ENCODE measurements around the gene FBRSL1.
A peak's percentile ranks its signal among the peaks of the same experiment; 100 is the strongest.
"Not testable (repeated sequence)": the region's sequence is repeated elsewhere in the genome, so short reads cannot be mapped to it uniquely, and the experiment has no call there.

FBRSL1 gene

DNA sequence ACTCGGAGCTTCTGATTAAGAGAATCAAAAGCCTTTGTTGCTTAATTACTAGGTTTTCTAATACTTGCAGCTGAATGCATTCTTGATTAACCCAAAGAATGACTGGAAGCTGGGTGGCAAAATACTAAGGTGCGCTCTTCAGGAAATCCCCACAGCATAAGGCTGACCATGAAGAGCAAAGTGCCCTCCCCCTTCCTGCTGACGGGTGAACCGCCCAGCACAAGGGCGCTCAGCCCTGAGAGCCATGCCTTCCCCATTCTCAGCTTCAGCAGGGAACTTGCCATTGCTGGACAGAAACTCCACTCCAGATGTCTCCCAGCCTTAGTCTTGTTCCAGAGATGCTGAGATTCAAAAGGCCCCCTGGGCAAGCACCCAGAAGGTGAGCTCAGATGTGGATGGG is 27.2 kb upstream of the FBRSL1 start:
- H3K4me2 ChIP-seq = peak overlapping the region in 9 of 11 experiments; percentile 12 to 44 (median 35); a peak in 15 of 22 replicates
- TF ChIP-seq Cebpa-rat (IDR thresholded peaks at IDR 0.05) = no peak

GRCh38 chr12:132463284-132463924 is 26.5 kb upstream of the FBRSL1 start:
- Histone ChIP-seq H3K4me1 (peaks cover 40 to 61% (median 45%) of the 10 kb centered on the region in 10 experiments), H3K4me2 (peak overlapping the region in 9 of 11 experiments; percentile 12 to 44 (median 35); a peak in 13 of 22 replicates), H3K9me3 (replicated peaks in 1 of 11) (peaks cover 0 to 18% (median 5%) of the 10 kb centered on the region in 11 experiments; a peak in 10 of 22 replicates), H4K20me1 (peaks cover 0 to 20% (median 0%) of the 10 kb centered on the region in 11 experiments; a peak in 8 of 22 replicates)
- not testable (repeated sequence) for H3K27me3 ChIP-seq, H3K27ac ChIP-seq, H3K9ac ChIP-seq, H3K4me3 ChIP-seq, H3K36me3 ChIP-seq

More for the DNA sequence above, 27.2 kb upstream of the FBRSL1 start:
- Histone ChIP-seq H4K20me1 (peaks cover 0 to 20% (median 0%) of the 10 kb centered on the region in 11 experiments; a peak in 8 of 22 replicates), H3K9me3 (replicated peaks in 1 of 11) (peaks cover 0 to 18% (median 5%) of the 10 kb centered on the region in 11 experiments; a peak in 10 of 22 replicates), H3K36me3 (no peaks in the 10 kb centered on the region), H3K27me3 (no peaks in the 10 kb centered on the region), H3K4me1 (peaks cover 34 to 54% (median 39%) of the 10 kb centered on the region in 10 experiments), H3K9ac (no peak overlapping the region), H3K27ac (no peak overlapping the region), H3K4me3 (no peak overlapping the region)

- H3K36me3 ChIP-seq, H3K27ac ChIP-seq, H3K4me3 ChIP-seq, H3K9ac ChIP-seq, H3K27me3 ChIP-seq: not testable (repeated sequence)
- Histone ChIP-seq H3K4me2 (peak overlapping the region in 6 of 11 experiments; percentile 79 to 96 (median 93); a peak in 8 of 22 replicates), H3K9me3 (replicated peaks in 1 of 11) (peaks cover 0 to 18% (median 5%) of the 10 kb centered on the region in 11 experiments; a peak in 10 of 22 replicates), H3K4me1 (peaks cover 49 to 70% (median 54%) of the 10 kb centered on the region in 10 experiments), H4K20me1 (peaks cover 0 to 20% (median 0%) of the 10 kb centered on the region in 11 experiments; a peak in 8 of 22 replicates)
Measured at GRCh38 chr12:132464304-132464703, 25.6 kb upstream of the FBRSL1 start.

DNA sequence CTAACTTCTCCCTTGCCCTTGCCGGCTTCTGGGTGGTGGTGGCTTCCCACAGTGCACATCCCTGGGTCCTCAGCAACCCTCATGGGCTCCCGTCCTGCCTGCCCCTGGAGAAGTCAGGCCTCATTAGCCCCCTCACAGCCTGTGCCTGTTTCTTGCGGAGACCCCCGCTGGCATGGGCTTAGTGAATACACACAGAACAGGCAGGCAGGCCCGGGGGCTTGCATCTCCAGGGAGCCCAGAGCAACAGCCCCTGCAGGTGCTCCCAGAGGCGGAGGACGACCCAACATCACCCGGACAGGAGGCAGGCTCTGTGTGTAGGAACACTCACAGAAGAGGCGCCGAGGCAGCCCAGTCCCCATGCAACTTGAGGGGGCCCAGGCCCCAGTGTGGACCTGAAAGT is 25.1 kb upstream of the FBRSL1 start:
- no peak for TF ChIP-seq Cebpa-rat (IDR thresholded peaks at IDR 0.05)
- H3K36me3 ChIP-seq = no peaks in the 10 kb centered on the region
- peaks cover 0 to 20% (median 0%) of the 10 kb centered on the region in 11 experiments; a peak in 8 of 22 replicates for H4K20me1 ChIP-seq
- peaks cover 54 to 71% (median 60%) of the 10 kb centered on the region in 10 experiments for H3K4me1 ChIP-seq
- H3K27ac ChIP-seq = no peak overlapping the region; a peak in 1 of 22 replicates
- H3K9me3 ChIP-seq (replicated peaks in 1 of 11) = peaks cover 0 to 18% (median 5%) of the 10 kb centered on the region in 11 experiments; a peak in 10 of 22 replicates
- H3K4me3 ChIP-seq = no peak overlapping the region; a peak in 1 of 20 replicates
- peak overlapping the region in 10 of 11 experiments; percentile 50 to 97 (median 93); a peak in 19 of 22 replicates for H3K4me2 ChIP-seq
- H3K9ac ChIP-seq = no peak overlapping the region; a peak in 1 of 22 replicates
- H3K27me3 ChIP-seq = no peaks in the 10 kb centered on the region

DNA sequence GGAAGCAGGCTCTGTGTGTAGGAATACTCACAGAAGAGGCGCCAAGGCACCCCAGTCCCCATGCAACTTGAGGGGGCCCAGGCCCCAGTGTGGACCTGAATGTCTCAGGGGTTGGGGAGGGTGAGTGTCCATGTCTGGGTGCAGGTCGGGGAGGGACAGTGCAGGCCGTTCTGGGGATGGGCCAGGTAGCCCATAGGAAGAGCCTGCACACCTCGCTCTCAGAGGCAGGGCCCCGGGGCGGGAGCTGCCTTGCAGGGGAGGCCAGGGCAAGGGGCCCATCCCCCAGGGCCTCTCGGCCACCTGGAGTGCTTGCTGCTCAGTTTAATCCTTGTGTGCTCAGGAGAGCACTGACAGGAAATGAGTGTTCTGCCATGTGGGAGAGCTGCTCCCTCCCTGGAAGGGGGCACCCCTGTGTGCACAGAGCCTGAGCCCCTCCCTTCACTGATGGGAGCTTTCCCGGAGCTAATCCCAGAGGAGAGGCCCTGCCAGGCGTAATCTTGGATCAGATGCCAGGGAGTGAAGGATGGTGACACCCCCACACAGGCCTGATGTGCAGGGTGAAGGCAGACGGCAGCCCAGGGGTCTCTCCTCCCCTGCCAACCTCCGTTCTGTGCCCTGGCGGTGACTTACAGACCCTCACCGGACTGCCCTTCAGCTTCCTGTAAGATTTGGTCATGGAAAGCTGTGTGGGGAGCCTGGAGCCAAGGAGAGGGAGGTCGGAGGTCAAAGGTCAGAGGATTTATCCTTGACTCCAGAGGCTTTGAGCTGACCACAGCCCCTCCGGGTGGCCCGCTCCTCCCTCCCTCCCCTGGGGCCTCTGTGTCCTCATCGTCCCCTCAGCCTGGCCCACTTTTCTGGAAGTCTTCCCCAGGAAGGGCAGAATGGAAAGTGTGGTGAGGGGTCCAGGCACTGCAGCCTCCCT is 24.4 kb upstream of the FBRSL1 start:
- no peak overlapping the region; a peak in 2 of 20 replicates for H3K4me3 ChIP-seq
- no peaks in the 10 kb centered on the region for H3K36me3 ChIP-seq
- peak overlapping the region in 6 of 11 experiments; percentile 8 to 56 (median 32); a peak in 10 of 22 replicates for H3K9ac ChIP-seq
- H3K27ac ChIP-seq = peak overlapping the region in 4 of 11 experiments; percentile 35 to 51 (median 46); a peak in 7 of 22 replicates
- H3K9me3 ChIP-seq (replicated peaks in 1 of 11) = peaks cover 0 to 18% (median 2%) of the 10 kb centered on the region in 11 experiments; a peak in 10 of 22 replicates
- no peaks in the 10 kb centered on the region for H3K27me3 ChIP-seq
- peaks cover 57 to 75% (median 63%) of the 10 kb centered on the region in 10 experiments for H3K4me1 ChIP-seq
- peak overlapping the region; percentile 36 to 97 (median 92) for H3K4me2 ChIP-seq
- H4K20me1 ChIP-seq = peaks cover 0 to 20% (median 0%) of the 10 kb centered on the region in 11 experiments; a peak in 8 of 22 replicates
- no peak for TF ChIP-seq Cebpa-rat (IDR thresholded peaks at IDR 0.05)

- Histone ChIP-seq H3K27me3 (no peaks in the 10 kb centered on the region), H3K9ac (peak overlapping the region in 4 of 11 experiments; percentile 30 to 56 (median 40); a peak in 4 of 22 replicates), H3K4me3 (no peak overlapping the region), H3K9me3 (replicated peaks in 1 of 11) (peaks cover 0 to 18% (median 0%) of the 10 kb centered on the region in 11 experiments; a peak in 10 of 22 replicates), H3K27ac (peak overlapping the region in 3 of 11 experiments; percentile 42 to 51 (median 49); a peak in 5 of 22 replicates), H3K4me2 (peak overlapping the region; percentile 36 to 97 (median 92)), H3K4me1 (peaks cover 64 to 79% (median 71%) of the 10 kb centered on the region in 10 experiments), H4K20me1 (peaks cover 0 to 20% (median 0%) of the 10 kb centered on the region in 11 experiments; a peak in 8 of 22 replicates), H3K36me3 (no peaks in the 10 kb centered on the region)
- TF ChIP-seq Cebpa-rat (IDR thresholded peaks at IDR 0.05) = no peak
Measured at GRCh38 chr12:132466241-132467201, 23.4 kb upstream of the FBRSL1 start.

GRCh38 chr12:132467511-132467910 is 22.4 kb upstream of the FBRSL1 start:
- no peaks in the 10 kb centered on the region for H3K36me3 ChIP-seq
- H3K4me2 ChIP-seq = peak overlapping the region; percentile 57 to 97 (median 92)
- no peaks in the 10 kb centered on the region for H3K27me3 ChIP-seq
- H3K9ac ChIP-seq = no peak overlapping the region
- H3K9me3 ChIP-seq (replicated peaks in 1 of 11) = peaks cover 0 to 12% (median 0%) of the 10 kb centered on the region in 11 experiments; a peak in 10 of 22 replicates
- peaks cover 0 to 20% (median 0%) of the 10 kb centered on the region in 11 experiments; a peak in 8 of 22 replicates for H4K20me1 ChIP-seq
- H3K4me1 ChIP-seq = peaks cover 71 to 84% (median 80%) of the 10 kb centered on the region in 10 experiments
- H3K27ac ChIP-seq = peak overlapping the region in 6 of 11 experiments; percentile 37 to 92 (median 70); a peak in 7 of 22 replicates
- no peak overlapping the region for H3K4me3 ChIP-seq
- no peak for TF ChIP-seq Cebpa-rat (IDR thresholded peaks at IDR 0.05)
